ENCODE results near the gene KRTAP4-11. TPM values are rescaled to one million over a fixed set of nuclear protein-coding genes. Genes with fewer than 3 reads are reported as not detected.

Gene KRTAP4-11
- total RNA-seq = not detected in 2 replicates

GRCh38 chr17:41117846-41118386, at the start of gene KRTAP4-11:
Gene KRTAP4-11, minus strand, starts transcription at chr17:41118373. Its CDS starts 58 bp downstream, at chr17:41118315.

GRCh38 chr17:41160648-41161047, 42.5 kb upstream of the KRTAP4-11 start, which contains the start of gene KRTAP4-4:
Gene KRTAP4-4, minus strand, starts transcription at chr17:41160748. Its CDS starts 57 bp downstream, at chr17:41160691.

GRCh38 chr17:41149652-41149985, 31.4 kb upstream of the KRTAP4-11 start, which contains the start of gene KRTAP4-5:
Gene KRTAP4-5, minus strand, starts transcription at chr17:41149825. Its CDS starts 58 bp downstream, at chr17:41149767.

GRCh38 chr17:41140360-41141131, 22.4 kb upstream of the KRTAP4-11 start, which contains the start of gene KRTAP4-6:
Gene KRTAP4-6, minus strand, starts transcription at chr17:41140544. Its CDS starts 57 bp downstream, at chr17:41140487.

GRCh38 chr17:41123991-41124371, 5.8 kb upstream of the KRTAP4-11 start, which contains the start of gene KRTAP4-12:
Gene KRTAP4-12, minus strand, starts transcription at chr17:41124182. Its CDS starts 60 bp downstream, at chr17:41124122.

GRCh38 chr17:41105347-41105746, 12.8 kb downstream of the KRTAP4-11 start, which contains the start of gene KRTAP4-9:
Gene KRTAP4-9, plus strand, starts transcription at chr17:41105389. Its CDS starts 0 bp downstream, at chr17:41105389.

GRCh38 chr17:41101586-41102259, 16.4 kb downstream of the KRTAP4-11 start, which contains the start of gene KRTAP4-16:
Gene KRTAP4-16, minus strand, starts transcription at chr17:41102209. Its CDS starts 0 bp downstream, at chr17:41102209.

GRCh38 chr17:41098042-41098441, 20.1 kb downstream of the KRTAP4-11 start, which contains the start of gene KRTAP4-8:
Gene KRTAP4-8, minus strand, starts transcription at chr17:41098142. Its CDS starts 58 bp downstream, at chr17:41098084.

GRCh38 chr17:41084100-41084856, 33.9 kb downstream of the KRTAP4-11 start, which contains the start of gene KRTAP4-7:
Gene KRTAP4-7, plus strand, starts transcription at chr17:41084150. Its CDS starts 57 bp downstream, at chr17:41084207.

Other genes starting within 250 kb of the KRTAP4-11 start
- gene KRT20, start 233.1 kb downstream of the KRTAP4-11 start, total RNA-seq = not detected in 2 replicates
- 35.7 and 36.8 TPM in 2 replicates for gene KRT23, start 180.7 kb downstream of the KRTAP4-11 start, total RNA-seq
- not detected in 2 replicates for gene KRT39, start 151.4 kb downstream of the KRTAP4-11 start, total RNA-seq
- gene KRT40, start 134.0 kb downstream of the KRTAP4-11 start, total RNA-seq = 0.07 TPM in 1 of 2 replicates, not detected in the other
- gene KRTAP3-3, start 124.2 kb downstream of the KRTAP4-11 start, total RNA-seq = not detected in 2 replicates
- gene KRTAP3-2, start 118.5 kb downstream of the KRTAP4-11 start, total RNA-seq = not detected in 2 replicates
- gene KRTAP3-1, start 109.2 kb downstream of the KRTAP4-11 start, total RNA-seq = not detected in 2 replicates
- not detected in 2 replicates for gene KRTAP1-5, start 91.2 kb downstream of the KRTAP4-11 start, total RNA-seq
- gene KRTAP1-4, start 88.2 kb downstream of the KRTAP4-11 start, total RNA-seq = not detected in 2 replicates
- not detected in 2 replicates for gene KRTAP1-3, start 83.5 kb downstream of the KRTAP4-11 start, total RNA-seq
- not detected in 2 replicates for gene KRTAP1-1, start 76.9 kb downstream of the KRTAP4-11 start, total RNA-seq
- gene KRTAP2-1, start 71.1 kb downstream of the KRTAP4-11 start, total RNA-seq = not detected in 2 replicates
- gene KRTAP2-2, start 63.1 kb downstream of the KRTAP4-11 start, total RNA-seq = not detected in 2 replicates
- 0.21 and 0.84 TPM in 2 replicates for gene KRTAP2-3, start 58.3 kb downstream of the KRTAP4-11 start, total RNA-seq
- not detected in 2 replicates for gene KRTAP2-4, start 52.5 kb downstream of the KRTAP4-11 start, total RNA-seq
- gene KRTAP4-7, start 34.2 kb downstream of the KRTAP4-11 start, total RNA-seq = not detected in 2 replicates
- not detected in 2 replicates for gene KRTAP4-8, start 20.2 kb downstream of the KRTAP4-11 start, total RNA-seq
- not detected in 2 replicates for gene KRTAP4-16, start 16.2 kb downstream of the KRTAP4-11 start, total RNA-seq
- not detected in 2 replicates for gene KRTAP4-9, start 13.0 kb downstream of the KRTAP4-11 start, total RNA-seq
- not detected in 2 replicates for gene KRTAP4-12, start 5.8 kb upstream of the KRTAP4-11 start, total RNA-seq
- not detected in 2 replicates for gene KRTAP4-6, start 22.2 kb upstream of the KRTAP4-11 start, total RNA-seq
- not detected in 2 replicates for gene KRTAP4-5, start 31.5 kb upstream of the KRTAP4-11 start, total RNA-seq
- gene KRTAP4-4, start 42.4 kb upstream of the KRTAP4-11 start, total RNA-seq = not detected in 2 replicates
- not detected in 2 replicates for gene KRTAP4-3, start 49.8 kb upstream of the KRTAP4-11 start, total RNA-seq
- gene KRTAP4-2, start 59.8 kb upstream of the KRTAP4-11 start, total RNA-seq = not detected in 2 replicates
- gene KRTAP4-1, start 66.5 kb upstream of the KRTAP4-11 start, total RNA-seq = not detected in 2 replicates
- gene KRTAP9-1, start 71.5 kb upstream of the KRTAP4-11 start, total RNA-seq = not detected in 2 replicates
- not detected in 2 replicates for gene KRTAP9-2, start 108.3 kb upstream of the KRTAP4-11 start, total RNA-seq
- gene KRTAP9-3, start 114.1 kb upstream of the KRTAP4-11 start, total RNA-seq = not detected in 2 replicates
- not detected in 2 replicates for gene KRTAP9-8, start 119.6 kb upstream of the KRTAP4-11 start, total RNA-seq
- gene KRTAP9-4, start 131.3 kb upstream of the KRTAP4-11 start, total RNA-seq = not detected in 2 replicates
- not detected in 2 replicates for gene KRTAP9-9, start 137.0 kb upstream of the KRTAP4-11 start, total RNA-seq
- not detected in 2 replicates for gene KRTAP9-6, start 147.0 kb upstream of the KRTAP4-11 start, total RNA-seq
- gene KRTAP9-7, start 157.3 kb upstream of the KRTAP4-11 start, total RNA-seq = not detected in 2 replicates
- not detected in 2 replicates for gene KRTAP29-1, start 184.5 kb upstream of the KRTAP4-11 start, total RNA-seq
- not detected in 2 replicates for gene KRTAP16-1, start 190.9 kb upstream of the KRTAP4-11 start, total RNA-seq
- not detected in 2 replicates for gene KRTAP17-1, start 197.3 kb upstream of the KRTAP4-11 start, total RNA-seq
- gene KRT33A, start 232.5 kb upstream of the KRTAP4-11 start, total RNA-seq = 0.35 TPM in 1 of 2 replicates, not detected in the other

All from airway epithelial cell (primary cell).